T-helper 2 cell (primary cell): ENCODE results near the gene CD36.

ENCODE experiments used
- DNase-seq, 5 experiments: peaks; one replicate each; pipeline versions ENCODE4 v3.0.0 to v3.0.0-alpha.2; 2012 to 2022
- total RNA-seq, 2 donors: gene quantifications; one replicate each; lab custom pipeline; 2026; lab: John Stamatoyannopoulos, UW

Gene CD36
- total RNA-seq = 0 reads per million in 2 donors

DNA sequence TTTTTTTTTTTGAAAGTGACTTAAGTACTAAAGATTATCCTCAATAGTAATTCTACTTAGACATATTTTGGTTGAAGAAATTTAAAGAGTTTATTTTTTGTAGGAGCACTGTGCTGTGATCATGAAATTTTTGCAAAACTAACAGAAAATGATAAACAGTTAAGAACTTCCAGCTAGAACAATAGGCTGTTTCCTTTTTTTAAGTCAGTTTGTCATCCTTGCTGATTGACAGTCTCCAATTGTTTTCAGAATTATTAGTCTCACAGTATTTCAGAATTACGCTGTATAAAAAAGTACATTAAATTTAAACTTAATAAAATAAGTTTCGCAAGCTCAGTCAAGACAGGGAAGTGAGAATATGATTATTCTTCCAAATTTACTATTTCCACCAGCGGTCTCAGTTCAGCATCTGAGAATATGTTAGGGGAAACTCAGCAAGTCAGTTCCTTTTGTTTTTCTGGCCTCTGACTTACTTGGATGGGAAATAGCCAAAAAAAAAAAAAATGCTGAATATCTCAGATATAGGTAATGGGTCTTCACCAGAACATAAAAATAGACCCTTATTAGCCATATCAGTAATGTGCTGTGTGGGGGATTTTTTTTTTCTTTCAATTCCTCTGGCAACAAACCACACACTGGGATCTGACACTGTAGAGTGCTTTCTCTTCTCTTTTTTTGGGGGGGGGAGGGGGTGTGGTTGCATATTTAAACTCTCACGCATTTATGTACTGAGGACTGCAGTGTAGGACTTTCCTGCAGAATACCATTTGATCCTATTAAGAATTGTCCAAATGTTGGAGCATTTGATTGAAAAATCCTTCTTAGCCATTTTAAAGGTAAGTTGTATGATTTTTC, at the start of gene CD36:
Gene CD36 (plus strand): TSS at position 732 of the 855 bp plus-strand sequence. CDS start 8,099 bp downstream, outside the sequence.
- DNase-seq = no peak

DNA sequence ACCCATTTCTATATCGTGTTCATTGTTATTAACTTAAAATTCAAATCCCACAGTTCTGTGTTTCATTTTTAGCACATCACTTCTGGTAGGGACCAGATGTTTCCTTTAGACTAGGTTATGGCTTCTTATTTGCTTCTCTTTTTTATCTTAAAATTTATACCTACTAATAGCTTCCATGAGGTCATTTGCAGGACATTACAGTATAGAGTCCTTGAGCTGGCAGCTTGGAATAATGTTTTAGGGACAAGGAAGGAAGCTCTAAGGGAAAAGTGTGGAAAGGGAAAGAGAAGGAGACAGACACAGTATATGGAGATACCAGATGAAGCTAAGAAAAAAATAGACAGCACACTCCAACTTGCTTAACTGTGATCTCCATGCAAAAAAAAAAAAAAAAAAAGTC, 48.8 kb upstream of the CD36 start:
- DNase-seq = no peak

GRCh38 chr7:80591654-80592053, 46.8 kb upstream of the CD36 start:
- no peak for DNase-seq

GRCh38 chr7:80593869-80594586, 44.4 kb upstream of the CD36 start:
- no peak for DNase-seq

DNA sequence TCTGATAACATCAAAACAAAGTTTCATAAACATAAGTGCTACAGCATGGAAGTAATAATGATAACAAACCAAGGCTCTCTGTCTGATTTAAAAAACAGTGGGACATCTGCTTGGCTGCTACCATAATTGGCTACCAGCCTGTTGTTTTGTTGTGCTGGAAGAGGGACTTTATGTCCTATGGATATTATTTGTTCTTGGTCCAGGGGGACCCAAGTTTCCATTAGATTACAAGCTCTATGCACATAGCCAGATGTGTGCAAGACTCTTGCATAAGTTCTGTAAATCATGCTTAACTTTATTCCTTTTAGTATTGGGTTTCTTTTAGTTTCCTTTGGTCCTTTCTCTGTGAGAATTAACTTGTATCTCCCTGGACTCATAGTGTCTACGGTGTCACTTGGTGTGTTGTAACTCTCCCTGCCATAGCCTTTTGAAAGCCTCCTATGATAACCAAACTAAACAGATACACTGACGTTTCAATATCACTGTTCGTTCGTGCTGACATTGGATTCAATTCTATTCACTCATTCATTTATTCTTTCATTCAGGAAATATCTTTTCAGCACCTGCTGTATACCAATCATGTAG, 41.4 kb upstream of the CD36 start:
- no peak for DNase-seq

- DNase-seq = no peak
These were observed 40.6 kb upstream of the CD36 start for GRCh38 chr7:80597875-80598274.

DNA sequence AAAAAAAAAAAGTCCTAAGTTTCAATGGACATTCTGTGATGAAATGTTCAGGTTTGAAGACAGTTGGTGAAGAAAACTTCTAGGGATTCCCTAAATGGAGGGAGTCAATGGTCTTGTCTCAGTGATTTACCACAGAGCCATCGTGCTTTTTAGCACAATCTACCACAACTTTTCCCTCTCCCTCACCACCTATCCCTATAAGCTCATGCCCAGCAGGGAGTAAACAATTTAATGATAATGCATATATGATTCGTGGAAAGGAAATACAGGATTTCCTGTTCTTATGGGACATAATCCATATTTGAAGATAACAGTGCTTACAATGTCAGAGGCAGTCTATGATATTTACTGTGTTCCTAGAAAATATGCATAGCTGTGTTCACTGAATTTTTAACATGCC, 38.4 kb upstream of the CD36 start:
- DNase-seq = no peak

DNA sequence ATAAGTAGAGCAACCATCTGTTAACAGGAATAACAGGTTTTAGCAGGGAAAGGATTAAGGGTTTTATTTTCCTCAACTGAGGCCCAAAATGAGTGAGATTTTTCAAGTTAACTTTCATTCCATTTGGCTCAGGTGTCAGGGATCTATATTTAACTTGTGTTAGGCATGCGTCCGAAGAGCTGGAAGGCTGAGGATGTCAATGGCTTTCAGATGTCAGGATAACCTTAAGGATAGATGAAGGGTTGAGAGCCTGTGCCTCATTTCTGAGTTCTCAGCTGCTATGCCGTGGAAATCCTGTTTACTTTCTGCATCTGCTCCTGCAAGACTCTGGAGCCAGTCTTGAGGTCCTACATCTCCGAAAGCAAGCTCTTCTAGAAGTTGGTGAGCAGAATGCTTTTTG, 36.4 kb upstream of the CD36 start:
- no peak for DNase-seq

DNA sequence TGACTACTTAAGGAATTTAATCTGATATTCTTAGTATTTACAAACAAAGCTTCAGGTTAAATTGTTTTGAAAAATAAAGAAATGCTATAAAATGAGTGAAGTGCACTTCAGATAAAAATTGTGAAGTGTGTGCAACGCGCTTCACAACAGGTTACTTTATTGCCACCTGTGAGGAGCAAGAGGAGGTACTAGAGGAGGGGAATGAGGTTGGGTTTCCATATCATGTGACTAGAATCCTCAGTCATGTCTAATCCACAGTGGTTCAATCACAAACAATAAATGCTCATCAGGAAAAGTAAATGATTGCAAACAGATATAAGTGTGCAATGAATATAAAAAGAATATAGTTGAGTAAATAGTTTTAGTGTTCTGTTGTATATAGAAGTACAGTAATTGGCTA, 34.5 kb upstream of the CD36 start:
- DNase-seq = no peak

- DNase-seq = no peak
These were observed 34.0 kb upstream of the CD36 start for GRCh38 chr7:80604436-80604835.

GRCh38 chr7:80607136-80607535, 31.3 kb upstream of the CD36 start:
- DNase-seq = no peak

DNA sequence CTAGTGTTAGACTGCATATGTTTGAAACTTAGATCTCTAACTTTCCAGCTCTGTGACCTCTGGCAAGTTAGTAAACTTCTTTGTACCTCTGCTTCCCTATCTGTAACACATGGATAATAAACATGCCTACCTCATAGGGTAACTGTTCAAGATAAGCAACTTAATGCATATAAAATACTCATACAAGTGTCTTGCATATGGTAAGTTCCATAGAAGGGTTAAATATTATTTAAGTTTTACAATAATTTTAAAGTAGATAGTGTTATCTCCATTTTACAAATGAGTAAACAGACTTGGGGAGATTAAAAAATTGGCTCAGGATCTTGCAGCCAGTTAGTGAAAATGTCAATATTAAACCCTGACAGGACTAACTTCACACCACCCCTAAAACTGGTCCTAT, 30.1 kb upstream of the CD36 start:
- no peak for DNase-seq

DNA sequence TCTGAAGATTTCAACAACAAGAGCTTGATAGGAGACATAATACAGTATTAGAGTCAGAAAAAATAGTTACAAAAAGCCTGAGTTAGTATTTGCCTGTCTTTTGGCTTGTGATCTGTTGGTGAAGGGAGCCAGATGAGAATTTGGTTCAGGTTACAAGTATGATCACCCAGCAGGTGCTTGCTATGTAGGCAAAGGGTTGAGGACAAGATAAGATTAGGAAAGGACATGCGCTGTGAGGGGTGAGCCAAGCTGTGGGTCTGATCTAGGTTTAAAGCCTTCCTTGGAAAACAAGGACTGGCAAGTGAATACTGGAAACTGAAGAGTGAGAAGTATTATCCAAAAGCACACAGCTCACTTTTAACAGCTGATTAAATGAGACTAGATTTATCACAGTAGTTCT, 28.7 kb upstream of the CD36 start:
- DNase-seq = no peak

DNA sequence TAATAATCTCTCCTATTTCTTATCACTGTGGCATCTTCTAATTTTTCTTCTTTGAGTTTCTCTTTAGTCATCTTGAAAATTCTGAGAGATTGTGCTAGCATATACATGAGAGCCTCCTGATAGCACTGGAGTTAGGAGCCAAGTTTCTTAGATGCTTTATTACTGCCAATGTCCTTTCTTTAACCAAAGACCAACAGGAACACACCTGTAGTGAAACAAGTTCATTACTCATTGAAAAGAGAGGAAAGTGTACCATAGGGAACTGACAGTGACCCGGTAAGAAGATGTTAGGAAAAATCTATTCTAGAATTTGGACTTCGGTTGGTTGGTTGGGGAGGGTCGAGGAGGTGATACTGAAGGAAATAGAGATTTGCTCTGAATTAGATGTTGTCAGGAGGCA, 27.1 kb upstream of the CD36 start:
- DNase-seq = no peak

DNA sequence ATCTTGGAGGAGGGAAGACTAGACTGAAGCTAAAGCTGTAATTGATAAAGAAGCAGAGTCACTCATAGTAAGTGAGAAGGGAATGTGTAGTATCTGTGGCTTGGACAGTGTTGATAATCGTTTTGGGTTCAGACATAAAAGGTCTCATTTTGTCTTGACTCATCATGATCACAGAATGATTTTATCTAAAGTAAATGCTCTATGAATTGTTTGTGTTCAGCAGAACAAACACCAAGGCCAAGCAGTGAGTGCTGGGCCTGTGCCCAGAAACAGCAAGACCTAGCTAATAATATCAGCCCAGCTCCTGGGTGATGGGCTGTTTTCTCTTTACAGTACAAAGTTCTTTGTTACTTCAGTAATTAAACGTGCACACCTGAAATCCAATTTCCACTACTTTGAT, 26.7 kb upstream of the CD36 start:
- DNase-seq = no peak

DNA sequence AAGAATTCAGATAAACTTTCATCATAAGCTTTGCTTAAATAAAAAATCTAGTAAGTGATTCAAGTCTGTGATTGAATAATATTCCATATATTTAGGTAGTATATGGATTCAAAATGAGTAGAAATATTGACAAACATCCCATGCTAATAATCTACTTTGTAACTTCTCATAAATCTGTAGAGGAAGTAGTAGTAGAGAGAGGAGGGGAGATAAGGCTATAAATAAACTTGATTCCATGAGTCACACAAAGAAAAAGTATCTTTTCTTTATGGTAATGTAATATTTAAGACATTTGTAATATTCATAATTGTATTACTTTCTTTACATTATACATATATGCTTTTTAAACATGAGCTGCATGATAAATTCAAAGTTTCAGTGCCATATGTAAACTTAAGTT, 25.6 kb upstream of the CD36 start:
- DNase-seq = no peak

DNA sequence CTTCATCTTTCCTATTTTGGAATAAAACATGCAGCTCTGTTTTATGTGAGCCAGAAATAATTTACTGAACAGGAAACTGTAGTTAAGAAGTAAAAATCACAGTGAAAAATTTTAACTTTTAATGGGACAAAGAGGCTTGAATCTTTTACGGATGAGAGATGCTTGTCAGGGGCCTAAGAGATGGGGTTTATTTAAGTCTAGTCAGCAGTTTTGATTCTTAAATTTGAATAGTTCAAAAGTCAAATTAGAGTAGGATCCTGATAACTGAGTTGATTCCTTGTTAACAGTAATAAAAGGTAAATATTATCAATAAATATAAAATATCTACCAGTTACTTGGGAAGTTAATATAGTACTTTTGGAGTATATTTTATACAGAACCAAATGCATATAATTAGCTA, 24.9 kb upstream of the CD36 start:
- no peak for DNase-seq

GRCh38 chr7:80614851-80615271, 23.6 kb upstream of the CD36 start:
- DNase-seq = no peak

DNA sequence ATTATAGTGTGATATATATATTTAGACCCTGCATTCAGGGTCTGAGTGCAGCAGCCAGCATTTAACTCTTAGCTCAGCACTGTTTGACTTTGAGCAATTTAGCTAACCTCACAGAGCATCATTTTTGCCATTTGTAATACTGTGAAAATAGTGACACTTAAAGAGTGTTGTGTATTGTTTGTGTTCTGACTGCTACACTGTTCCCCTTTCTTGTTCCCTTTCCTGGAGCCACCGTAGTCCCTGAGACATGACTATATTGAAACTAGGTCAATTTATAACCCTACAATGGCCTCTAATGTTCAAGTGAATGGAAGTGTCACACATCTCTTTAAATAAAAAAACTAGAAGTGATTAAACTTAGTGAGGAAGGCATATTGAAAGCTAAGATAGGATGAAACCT, 20.3 kb upstream of the CD36 start:
- DNase-seq = no peak

DNA sequence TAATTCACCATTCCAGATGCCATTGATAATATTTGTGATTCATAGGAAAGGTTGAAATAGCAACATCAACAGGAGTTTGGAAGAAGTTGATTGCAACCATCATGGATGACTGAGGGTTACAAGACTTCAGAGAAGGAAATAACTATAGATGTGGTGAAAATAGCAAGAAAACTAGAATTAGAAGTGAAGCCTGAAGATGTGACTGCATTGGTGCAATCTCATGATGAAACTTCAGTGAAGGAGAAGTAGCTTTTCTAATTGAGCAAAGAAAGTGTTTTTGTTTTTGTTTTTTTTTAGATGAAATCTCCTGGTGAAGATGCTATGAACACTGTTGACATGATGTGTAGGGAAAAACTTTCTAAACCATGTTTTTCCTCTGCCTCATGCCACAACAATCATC, 18.7 kb upstream of the CD36 start:
- no peak for DNase-seq

- DNase-seq = no peak
These were observed 15.9 kb upstream of the CD36 start for GRCh38 chr7:80622541-80622940.

GRCh38 chr7:80623503-80624252, 14.8 kb upstream of the CD36 start:
- DNase-seq = no peak

DNA sequence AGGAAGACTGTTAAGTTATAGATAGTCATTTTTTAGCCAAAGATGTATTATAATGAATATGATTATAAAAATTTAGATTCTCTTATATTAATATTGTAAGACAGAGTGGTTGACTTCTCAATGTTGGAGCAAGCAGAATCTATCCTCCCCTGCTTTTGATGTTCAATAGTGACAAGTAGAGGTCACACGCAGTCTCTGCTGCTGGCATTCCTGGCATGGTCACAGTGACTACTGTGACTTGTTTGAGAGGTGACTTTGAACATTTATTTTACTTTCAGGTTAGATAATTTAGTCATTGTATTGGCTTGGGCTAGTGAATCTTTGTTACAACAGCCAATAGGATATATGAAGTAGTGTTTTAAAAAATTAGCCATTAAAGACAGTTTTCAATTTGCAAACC, 13.7 kb upstream of the CD36 start:
- DNase-seq = no peak
